Retinal pigment epithelial cell (primary cell): ENCODE results near the gene SRD5A1.

Source experiments
- DNase-seq: peaks from one replicate; pipeline ENCODE4 v3.0.0-alpha.2; 2010; ENCODE audit warnings: low read depth
- H3K4me3 ChIP-seq: 2 replicates; pipeline ENCODE4 v1.5.1; 2011; ENCODE audit warnings: mild to moderate bottlenecking, low read length, control low read depth, moderate library complexity
- CTCF ChIP-seq: conservative IDR thresholded peaks from 2 replicates; pipeline ENCODE4 v1.5.1; 2011; ENCODE audit warnings: low read depth, low read length, control low read depth, inconsistent platforms

The SRD5A1 gene

GRCh38 chr5:6604341-6604740 lies 28.9 kb upstream of the SRD5A1 start:
- no peak for TF ChIP-seq CTCF
- no peak overlapping the region for H3K4me3 ChIP-seq
- DNase-seq: no peak

- no peak for TF ChIP-seq CTCF
- H3K4me3 ChIP-seq: no peak overlapping the region
- no peak for DNase-seq
These were observed 28.3 kb upstream of the SRD5A1 start for GRCh38 chr5:6604946-6605345.

- H3K4me3 ChIP-seq: no peak overlapping the region
- no peak for TF ChIP-seq CTCF
These were observed 26.2 kb upstream of the SRD5A1 start for GRCh38 chr5:6606884-6607558.

GRCh38 chr5:6607559-6607936 lies 25.7 kb upstream of the SRD5A1 start:
- no peak for TF ChIP-seq CTCF
- DNase-seq: no peak
- H3K4me3 ChIP-seq: no peak overlapping the region

More at GRCh38 chr5:6606884-6607558, 26.2 kb upstream of the SRD5A1 start:
- no peak for DNase-seq

- no peak for DNase-seq
- H3K4me3 ChIP-seq: no peak overlapping the region
- TF ChIP-seq CTCF: no peak
These were observed 25.2 kb upstream of the SRD5A1 start for GRCh38 chr5:6608016-6608415.

- DNase-seq: no peak
- TF ChIP-seq CTCF: no peak
These were observed 21.6 kb upstream of the SRD5A1 start for GRCh38 chr5:6611334-6612256.

More at GRCh38 chr5:6611334-6612256, 21.6 kb upstream of the SRD5A1 start:
- H3K4me3 ChIP-seq: no peak overlapping the region
